HG03064 (cell line): Measurements from ENCODE around the gene ZDHHC3.
"Not testable (repeated sequence)": the region's sequence is repeated elsewhere in the genome, so short reads cannot be mapped to it uniquely, and the experiment has no call there.

ENCODE experiments used
- ATAC-seq: cut with Tn5 transposase; IDR thresholded peaks from one replicate; pipeline ENCODE4 v1.9.1; 2021; ENCODE audit warnings: low read depth; ENCODE audit not compliant: unreplicated experiment

Gene ZDHHC3

DNA sequence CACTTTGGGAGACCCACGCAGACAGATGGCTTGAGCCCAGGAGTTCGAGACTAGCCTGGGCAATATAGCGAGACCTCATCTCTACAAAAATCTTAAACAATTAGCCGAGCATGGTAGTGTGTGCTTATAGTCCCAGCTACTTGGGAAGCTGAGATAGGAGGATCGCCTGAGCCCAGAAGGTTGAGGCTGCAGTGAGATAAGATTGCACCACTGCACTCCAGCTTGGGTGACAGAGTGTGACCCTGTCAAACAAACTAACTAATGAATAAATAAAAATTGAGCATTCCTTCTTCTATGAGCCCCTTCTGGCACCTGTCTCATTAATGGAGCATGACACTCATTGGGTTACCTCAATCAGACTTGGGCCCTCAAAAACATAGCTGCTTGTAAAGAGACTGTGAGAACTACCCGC is 7.5 kb downstream of the ZDHHC3 start:
- no peak for ATAC-seq

DNA sequence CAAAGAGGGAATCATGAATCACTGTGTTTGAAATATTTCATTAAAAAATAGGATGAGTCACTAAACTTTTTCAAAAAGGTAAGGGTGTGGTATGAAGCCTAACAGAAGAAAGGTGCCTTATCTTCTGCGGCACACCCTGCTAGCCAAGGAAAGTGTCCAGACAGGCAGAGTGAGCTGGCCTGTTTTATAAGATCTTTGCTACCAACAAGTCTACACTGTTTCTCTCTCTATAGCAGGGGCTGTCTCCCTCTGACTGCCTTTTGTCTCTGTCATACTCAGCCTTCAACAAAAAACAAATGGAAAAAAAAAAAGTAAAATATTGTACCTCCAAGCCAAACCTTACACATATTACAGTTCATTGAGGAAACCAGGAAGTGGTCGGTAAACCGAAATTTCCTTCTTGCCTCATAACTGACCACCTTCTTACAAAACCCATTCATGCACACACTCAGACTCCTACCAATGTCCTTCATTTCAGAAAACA is 9.1 kb downstream of the ZDHHC3 start:
- no peak for ATAC-seq

DNA sequence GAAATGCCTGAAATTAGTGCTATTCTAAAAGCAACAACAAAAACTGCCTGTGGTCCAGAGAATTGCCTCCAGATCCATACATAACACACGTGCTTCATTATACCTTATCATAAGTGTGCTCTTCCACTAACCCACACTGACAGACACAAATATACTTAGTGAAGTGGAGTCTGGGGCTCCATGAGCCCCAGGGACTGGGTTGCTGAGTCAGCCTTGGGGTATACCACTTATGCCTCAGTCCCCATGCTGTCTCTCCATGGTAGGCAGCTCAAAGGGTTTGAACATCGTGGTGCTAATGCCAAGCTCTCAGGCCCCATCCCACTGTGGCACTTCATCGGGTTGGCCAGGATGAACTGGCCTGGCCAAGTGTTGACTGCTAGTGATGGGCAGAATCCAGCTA is 10.8 kb downstream of the ZDHHC3 start:
- no peak for ATAC-seq

DNA sequence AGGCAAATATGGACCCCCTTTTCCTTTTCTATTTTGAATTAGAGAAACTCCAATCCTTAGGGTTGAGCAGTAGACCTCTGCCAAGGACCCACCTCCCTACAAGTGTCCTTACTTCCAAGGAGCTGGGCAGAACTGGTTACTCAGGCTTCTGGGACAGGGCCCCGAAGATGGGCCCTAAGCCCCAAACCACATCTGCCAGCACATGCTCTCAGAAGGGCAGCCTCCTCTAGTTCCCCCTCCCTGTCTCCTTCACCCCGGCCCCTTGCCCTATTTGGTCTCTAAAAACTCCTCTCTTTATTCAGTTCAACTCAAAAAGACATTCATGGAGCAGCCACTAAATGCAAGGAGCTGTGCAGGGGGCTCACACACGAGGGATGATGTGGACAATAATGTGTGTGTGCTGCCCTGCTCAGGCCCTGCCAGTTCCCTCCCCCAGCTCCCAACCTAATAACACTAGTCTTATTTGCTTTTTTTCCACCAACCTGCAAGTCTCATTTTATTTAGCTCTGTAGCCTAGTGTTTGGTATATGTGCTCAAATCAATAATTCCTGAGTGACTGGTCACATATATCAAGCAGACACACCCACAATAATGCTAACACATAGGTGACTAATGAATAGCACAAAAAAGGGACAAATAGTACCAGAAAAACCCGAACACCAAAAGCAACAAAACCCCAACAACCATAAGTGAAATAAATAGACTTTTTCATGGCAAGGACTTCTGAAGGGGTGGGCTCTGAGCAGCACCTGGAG is 12.2 kb downstream of the ZDHHC3 start:
- no peak for ATAC-seq

DNA sequence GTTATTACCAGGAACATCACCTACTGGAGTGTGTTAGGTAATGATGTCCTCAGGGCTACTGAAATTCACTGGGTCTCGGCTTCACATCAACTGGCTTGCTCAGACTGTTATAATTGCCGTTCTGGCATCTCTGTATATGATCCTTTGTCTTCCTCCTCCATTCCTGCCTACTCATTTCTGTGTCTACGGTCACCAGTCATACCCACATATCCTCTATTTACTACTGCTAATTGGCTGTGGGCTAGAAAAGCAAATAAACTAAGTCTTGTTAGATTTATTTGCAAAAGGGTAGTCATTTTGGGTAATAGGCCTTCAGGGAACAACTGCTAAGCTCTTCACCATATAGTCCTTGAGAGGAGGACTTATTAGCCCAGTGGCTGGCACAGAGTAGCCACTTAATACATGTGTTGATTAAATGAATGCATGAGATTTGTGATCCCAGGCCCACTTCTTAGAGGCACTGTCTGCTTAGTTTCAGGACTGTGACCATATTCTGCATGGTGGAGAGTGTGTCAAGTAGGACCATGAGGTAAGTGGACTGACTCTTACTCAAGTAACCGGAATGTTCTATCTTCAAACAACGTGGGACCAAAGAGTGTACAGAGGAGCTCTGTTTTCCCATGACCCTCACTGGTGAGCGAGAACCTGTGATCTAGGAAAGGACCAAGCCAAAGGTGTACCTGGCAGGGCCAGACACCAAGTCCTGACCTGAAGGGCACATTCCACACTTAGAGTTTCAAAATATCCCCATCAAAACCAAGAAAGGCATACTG is 13.2 kb downstream of the ZDHHC3 start:
- ATAC-seq: no peak

DNA sequence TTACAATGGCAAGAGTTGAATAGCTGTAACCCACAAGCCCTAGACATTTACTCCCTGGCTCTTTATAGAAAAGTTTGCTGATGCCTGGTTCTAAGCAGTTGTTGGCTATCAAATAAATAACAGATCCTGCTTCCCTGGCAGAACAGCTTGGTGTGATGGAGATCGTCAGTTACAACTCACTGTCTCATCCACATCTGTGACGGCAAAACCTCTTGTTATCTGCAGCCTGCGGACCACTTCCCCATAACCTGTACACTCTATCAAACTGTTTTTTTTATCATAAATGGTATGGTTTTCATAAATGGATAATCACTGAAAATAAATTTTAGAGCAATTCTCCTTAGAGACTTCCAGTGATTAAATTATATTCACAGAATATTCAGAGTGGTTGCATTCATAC is 14.1 kb downstream of the ZDHHC3 start:
- no peak for ATAC-seq

DNA sequence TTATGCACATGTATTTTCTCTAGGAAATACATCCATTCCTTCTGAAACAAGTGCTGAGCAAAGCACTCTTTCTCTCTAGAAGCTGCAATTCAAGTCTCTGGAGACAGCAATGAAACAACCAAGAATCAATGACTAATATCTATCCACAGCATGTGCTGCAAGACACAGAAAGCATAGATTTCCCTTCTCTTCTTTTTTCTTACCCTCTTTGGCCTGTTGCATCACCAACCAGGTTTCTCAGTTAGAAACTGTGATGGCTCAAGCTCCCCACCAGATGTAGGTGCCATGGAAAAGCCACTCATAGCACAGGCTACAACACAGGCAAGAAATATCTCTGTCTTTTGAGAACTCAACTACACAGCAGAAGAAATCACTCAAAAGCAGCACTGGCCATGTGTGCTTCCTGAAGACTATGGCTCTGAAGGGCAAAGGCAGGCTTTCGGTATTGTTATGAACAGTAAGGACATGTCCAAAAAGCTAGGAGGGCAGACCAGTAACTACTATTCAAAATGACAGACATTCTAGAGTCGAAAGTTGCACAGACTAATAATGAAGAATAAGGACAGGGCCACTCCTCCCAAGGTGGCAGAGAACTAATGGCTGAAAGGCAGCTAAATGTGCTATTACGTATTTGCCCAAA is 15.5 kb downstream of the ZDHHC3 start:
- ATAC-seq: no peak

DNA sequence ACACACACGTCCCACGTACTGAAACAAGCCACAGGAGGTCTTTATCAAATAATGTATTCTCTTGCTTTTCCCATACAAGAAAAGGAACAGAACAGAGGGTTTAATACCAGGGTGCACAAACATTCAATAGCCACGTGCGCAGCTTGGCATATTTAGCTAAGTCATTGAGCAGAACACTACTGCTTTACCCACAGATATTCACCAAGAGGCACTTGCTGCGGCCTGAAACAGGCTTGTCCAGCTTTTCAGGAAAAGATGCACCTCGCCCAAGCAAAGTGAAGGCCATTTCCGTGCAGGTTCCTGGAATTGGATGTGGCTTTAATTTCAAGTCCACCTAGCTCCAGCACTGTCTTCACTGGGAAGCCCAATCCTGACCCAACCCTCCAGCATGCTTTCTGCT is 17.6 kb downstream of the ZDHHC3 start:
- no peak for ATAC-seq

DNA sequence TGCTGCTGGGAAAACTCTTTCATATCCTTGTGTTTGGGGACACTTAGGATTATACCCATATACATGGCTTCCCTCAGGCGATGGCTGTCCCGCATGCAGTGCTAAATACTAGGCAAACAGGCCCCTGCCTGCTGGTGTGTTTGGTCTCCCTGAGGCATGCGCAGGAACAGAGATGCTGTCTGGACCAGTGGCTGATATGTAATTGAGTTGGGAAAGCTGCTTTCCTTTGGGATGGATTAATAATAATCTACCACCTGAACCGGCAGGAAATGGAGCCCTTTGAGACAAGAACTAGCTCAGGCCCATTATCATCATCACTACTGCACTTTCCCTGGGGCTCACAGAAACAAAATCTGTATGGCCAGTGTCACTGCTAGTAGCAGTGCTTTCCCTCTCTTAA is 18.0 kb downstream of the ZDHHC3 start:
- no peak for ATAC-seq

DNA sequence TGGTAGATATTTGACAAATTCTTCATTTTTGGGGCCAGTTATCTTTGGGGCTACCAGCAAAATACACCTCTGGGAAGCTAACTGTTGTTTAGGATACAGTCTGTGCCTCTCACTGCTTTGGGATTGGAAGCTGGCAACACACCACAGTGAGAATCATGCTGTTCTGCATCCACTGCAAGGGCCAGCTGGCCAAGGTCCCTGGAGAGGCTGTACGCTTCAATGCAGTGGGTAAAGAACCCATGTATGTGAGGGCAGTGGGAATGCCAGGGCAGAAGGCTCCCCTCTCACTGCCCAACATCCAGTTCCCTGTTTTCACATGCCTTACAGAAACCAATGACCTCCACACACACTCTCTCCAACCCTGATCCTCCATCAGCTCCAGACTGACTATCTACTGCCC is 20.1 kb downstream of the ZDHHC3 start:
- ATAC-seq: no peak

DNA sequence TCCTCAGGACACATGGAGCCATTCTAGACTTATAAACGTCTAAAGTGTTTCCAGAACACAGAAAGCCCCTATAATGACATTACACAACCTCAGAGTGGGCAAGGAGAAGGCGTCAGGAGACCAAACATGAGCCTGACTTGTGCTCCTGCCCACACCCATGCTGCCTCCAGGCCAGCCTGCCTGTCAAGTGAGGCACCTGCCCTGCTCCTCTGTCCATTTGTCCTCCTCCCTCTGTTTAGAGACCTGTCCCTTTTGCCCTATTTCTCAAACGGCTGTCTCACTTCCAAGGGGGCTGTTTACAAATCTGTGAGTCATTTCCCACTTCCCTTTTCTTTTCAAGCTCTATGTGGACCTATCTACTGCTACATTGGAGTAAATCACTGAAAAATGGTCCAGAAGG is 21.0 kb downstream of the ZDHHC3 start:
- no peak for ATAC-seq

DNA sequence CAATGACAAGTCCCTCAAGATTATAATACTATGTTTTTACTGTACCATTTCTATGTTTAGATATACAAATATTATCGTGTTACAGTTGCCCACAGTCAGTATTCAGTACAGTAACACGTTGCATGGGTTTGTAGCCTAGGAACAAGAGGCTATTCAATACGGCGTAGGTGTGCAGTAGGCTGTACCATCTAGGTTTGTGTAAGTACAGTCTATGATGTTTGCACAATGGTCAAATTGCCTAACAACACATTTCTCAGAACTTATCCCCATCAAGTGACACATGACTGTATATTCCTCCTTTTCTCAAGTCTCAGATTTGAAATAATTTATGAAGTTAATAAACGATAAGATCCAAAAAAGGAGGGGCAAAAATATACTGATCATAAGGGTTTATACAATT is 21.7 kb downstream of the ZDHHC3 start:
- ATAC-seq: no peak

DNA sequence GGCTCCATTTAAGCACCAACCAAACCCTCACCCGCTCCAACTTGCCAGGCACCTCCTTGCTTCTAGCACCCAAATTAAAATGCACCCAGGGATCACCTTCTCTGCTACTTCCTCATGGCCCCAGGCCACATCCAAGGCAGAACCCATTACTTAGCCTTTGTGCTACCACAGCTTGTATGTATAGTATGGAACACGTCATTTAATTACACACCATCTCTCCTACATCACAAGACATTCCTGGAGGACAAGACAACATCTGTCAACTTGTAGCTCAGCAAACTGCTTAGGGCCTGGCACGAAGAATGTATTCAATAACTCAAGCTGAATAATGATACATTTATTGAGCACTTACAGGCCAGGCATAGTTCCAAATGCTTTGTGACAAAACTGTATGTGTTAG is 23.3 kb downstream of the ZDHHC3 start:
- ATAC-seq: no peak

DNA sequence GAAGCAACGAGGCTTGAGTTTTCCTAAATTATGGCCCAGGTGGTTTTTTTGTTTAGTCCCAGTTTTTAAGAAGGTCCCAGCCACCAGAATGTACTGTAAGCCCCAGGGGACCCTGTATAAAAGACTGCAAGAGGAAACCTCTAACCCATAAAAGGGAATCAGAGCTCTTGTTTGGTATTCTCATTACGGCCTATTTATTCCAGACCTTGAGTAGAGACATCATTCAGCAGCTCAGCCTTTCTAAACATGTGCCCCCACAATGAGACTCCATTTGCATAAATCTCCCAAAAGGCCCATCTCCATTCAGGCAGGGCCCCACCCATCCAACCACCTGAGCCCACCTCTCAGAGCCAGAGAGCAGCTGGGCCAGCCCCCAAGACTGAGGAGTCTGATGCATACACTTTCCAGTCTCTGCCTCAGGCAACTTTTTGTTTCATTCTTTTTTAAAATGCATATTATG is 25.7 kb downstream of the ZDHHC3 start:
- no peak for ATAC-seq

DNA sequence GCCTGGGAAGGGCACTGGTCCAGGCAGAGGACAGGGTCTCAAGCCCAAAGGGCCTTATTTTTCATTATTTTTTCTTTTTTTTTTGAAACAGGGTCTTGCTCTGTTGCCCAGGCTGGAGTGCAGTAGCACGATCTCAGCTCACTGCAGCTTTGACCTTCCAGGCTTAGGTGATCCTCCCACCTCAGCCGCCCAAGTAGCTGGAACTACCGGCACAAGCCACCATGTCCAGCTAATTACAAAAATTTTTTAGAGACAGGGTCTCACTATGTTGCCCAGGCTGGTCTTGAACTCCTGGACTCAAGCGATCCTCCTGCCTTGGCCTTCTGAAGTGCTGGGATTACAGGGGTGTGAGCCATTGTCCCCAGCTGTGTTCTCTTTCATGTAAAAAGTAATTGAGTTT is 26.2 kb downstream of the ZDHHC3 start:
- not testable (repeated sequence) for ATAC-seq

DNA sequence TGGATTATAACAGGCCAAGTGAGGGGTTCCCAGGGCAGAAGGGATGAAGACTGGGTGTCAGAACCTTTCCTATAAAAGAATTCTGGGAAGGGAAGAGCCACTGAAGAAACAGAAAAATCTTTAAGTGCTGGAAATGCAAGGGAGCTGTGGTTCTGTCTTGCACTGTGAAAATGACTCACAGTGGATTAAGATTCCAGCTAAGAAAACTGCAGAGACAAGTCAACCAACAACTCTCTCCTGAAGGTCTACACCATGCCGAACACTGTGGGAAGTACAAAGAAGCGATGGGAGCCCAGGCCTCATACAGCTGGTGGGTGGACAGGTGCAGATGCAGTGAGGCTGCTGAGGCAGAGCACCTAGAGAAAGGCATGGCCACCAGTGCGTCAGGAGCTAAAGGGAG is 27.7 kb downstream of the ZDHHC3 start:
- no peak for ATAC-seq

DNA sequence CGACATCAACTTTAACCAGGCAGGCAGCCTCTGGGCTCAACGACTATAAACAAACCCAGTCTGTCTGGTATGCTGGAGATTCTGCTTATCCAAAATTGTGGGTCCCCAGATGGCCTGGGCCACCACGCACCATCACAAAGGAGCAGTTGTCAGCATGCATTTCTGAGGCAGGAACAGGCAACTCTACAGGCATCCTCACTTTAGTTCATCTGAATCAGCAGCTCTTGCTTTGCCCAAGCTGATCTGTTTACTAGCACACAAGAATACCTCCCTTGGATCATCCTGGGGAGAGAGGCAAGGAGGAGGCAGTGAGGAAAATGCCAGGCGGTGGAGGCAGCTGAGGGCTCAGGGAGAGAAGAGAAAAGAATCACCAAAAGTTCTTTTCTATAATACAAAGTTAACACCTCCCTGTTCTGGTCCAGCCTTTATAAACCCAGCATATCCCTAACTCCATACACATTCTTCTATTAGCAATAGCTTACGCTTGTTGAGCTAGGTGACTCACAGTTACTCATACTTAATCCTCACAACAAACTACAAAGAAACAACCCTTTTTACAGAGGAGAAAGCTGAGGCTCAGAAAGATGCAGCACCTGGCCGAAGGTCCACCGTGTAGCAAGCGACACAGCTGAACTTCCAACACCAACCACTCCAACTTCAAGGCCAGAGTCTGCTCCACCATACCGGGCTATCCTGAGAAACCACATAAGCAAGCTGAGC is 33.6 kb downstream of the ZDHHC3 start:
- ATAC-seq: no peak

DNA sequence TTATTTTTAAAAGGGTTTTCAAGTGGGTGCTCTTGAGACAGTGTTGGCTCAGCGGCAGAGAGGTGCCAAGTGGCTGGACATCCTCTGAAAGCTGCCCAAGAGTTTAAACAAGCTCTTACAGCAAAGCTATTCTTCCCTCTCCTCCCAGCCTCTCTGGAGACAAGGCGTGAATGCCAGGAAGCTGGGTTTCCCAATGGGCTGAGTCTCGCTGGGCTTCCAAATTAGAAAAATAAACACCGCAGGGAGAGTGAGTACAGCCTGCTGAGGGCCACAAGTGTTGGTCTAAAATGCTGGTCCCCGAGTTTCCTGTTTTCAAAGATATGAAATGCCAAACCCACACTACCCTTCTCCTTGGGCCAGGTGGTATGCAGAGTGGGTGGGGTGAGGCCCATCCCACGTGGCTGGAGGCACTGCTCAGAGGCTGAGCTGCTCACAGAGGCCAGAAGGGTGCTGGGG is 36.4 kb downstream of the ZDHHC3 start:
- ATAC-seq: no peak

DNA sequence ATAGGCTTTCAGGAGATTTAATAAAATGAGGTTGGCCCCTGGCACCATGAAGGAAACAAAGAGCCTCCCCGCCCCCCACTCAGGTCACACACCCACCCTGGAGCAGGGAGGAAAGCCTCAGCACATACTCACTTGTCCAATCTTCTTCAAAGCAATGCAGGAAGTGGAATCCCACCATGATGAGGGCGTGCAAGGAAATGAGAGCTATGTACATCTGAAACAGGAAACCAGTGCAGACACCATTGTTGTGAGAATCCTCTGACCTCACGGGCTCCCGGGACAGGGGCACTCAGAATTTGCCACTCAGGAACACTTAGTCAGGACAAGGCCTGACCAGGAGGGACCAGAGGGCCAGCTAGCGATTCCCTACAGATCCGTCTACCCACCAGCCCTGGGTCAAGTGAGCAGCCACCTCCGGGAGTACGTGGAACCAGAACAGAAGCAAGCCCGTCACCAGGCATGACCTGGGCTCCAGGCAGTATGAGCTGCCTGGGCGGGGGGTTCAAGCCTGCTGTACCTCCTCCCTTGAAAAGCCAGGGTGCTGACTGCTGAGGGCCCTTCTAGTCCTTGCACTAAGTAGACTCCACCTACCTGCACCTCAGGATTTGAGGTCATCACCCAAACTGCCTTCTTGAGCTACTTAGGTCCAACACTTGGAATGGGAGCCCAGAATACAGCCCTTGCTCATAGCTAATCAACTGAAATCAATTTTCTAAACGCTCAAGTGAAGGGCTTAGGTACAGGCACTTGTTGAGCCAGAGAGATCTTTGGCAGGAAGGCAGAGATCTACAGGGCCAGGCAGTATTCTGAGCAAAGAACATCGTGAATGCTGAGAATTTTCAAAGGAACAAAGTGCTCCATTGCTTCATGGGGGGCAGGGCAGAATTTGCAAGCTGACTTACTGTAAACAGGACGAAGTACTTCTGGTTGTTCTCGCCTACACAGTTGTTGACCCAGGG is 42.7 kb downstream of the ZDHHC3 start:
- no peak for ATAC-seq

DNA sequence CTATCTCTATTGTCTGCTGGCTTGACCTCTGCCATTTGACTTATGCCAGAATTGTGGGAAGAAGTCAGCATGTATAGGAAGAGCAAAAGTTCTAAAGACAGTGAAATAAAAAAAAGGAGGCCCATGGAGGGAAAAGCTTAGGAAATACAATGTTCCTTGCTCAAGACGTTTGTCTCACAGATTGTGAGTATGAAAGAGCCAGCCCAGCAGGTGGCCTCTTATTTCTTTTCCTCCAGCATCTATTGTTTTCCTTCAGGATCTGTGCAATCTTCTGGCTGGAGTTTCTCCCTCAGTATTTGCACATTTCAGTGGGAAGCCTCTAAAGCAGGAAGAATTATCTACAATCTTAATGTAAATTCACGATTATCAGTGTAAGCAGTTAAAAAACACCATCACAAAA is 43.7 kb downstream of the ZDHHC3 start:
- no peak for ATAC-seq
